ENCODE results near the gene MLPH. TPM values are rescaled to one million over a fixed set of nuclear protein-coding genes. Genes with fewer than 3 reads are reported as not detected.
A peak's percentile ranks its signal among the peaks of the same experiment; 100 is the strongest.

Gene MLPH
- total and polyA plus RNA-seq, 4 donors: 71.0 to 295 (median 192) TPM

- ATAC-seq (ENCODE audit: insufficient read depth, low FRiP score): no peak
- Histone ChIP-seq H3K27me3 (ENCODE audit: control insufficient read depth in 3 of 3, insufficient read depth in 3 of 3, low read length in 2 of 3) (no peaks in the 10 kb centered on the region), H3K36me3 (ENCODE audit: control insufficient read depth in 4 of 4, insufficient read depth in 4 of 4, low read length in 4 of 4) (peaks cover 0 to 8% (median 0%) of the 10 kb centered on the region in 4 donors), H3K4me1 (ENCODE audit: control insufficient read depth in 5 of 5, insufficient read depth in 5 of 5, low read length in 5 of 5) (peaks cover 0 to 6% (median 3%) of the 10 kb centered on the region in 5 donors), H3K27ac (ENCODE audit: low read depth in 1 of 2, low read length in 1 of 2) (no peak overlapping the region), H3K9me3 (ENCODE audit: control insufficient read depth in 4 of 4, insufficient read depth in 3 of 4, low read length in 3 of 4) (no peaks in the 10 kb centered on the region), H3K4me3 (no peak overlapping the region), H3K9ac (ENCODE audit: insufficient read depth in 1 of 2, low read length in 2 of 2) (no peak overlapping the region)
- DNase-seq: no peak
- 83 to 84% methylated on average over 6 of the region's 6 CpGs for WGBS, 2 donors
- TF ChIP-seq CTCF (IDR thresholded peaks at IDR 0.05; ENCODE audit: control extremely low read depth, extremely low read depth): no peak
These were observed 94.3 kb downstream of the MLPH start for GRCh38 chr2:237581326-237581725.

GRCh38 chr2:237581751-237582746 lies 95.0 kb downstream of the MLPH start:
- 33 to 58% methylated on average over 25 of the region's 25 CpGs for WGBS, 2 donors
- no peak overlapping the region for H3K9ac ChIP-seq (ENCODE audit: insufficient read depth in 1 of 2, low read length in 2 of 2)
- H3K4me3 ChIP-seq: no peak overlapping the region

GRCh38 chr2:237583385-237584295 lies 96.6 kb downstream of the MLPH start:
- 92 to 96% methylated on average over 19 of the region's 19 CpGs for WGBS, 2 donors
- ATAC-seq (ENCODE audit: insufficient read depth, low FRiP score) (no peak), DNase-seq (no peak)
- peaks cover 0 to 5% (median 0%) of the 10 kb centered on the region in 4 donors for H3K36me3 ChIP-seq (ENCODE audit: control insufficient read depth in 4 of 4, insufficient read depth in 4 of 4, low read length in 4 of 4)
- no peak overlapping the region for H3K9ac ChIP-seq (ENCODE audit: insufficient read depth in 1 of 2, low read length in 2 of 2)
- H3K9me3 ChIP-seq (ENCODE audit: control insufficient read depth in 4 of 4, insufficient read depth in 3 of 4, low read length in 3 of 4): no peaks in the 10 kb centered on the region
- TF ChIP-seq CTCF (IDR thresholded peaks at IDR 0.05; ENCODE audit: control extremely low read depth, extremely low read depth): no peak
- no peaks in the 10 kb centered on the region for H3K27me3 ChIP-seq (ENCODE audit: control insufficient read depth in 3 of 3, insufficient read depth in 3 of 3, low read length in 2 of 3)
- H3K4me3 ChIP-seq: no peak overlapping the region
- peaks cover 0 to 7% (median 3%) of the 10 kb centered on the region in 5 donors for H3K4me1 ChIP-seq (ENCODE audit: control insufficient read depth in 5 of 5, insufficient read depth in 5 of 5, low read length in 5 of 5)
- no peak overlapping the region for H3K27ac ChIP-seq (ENCODE audit: low read depth in 1 of 2, low read length in 1 of 2)

More at GRCh38 chr2:237581751-237582746, 95.0 kb downstream of the MLPH start:
- ATAC-seq (ENCODE audit: insufficient read depth, low FRiP score): peak; percentile 38
- Histone ChIP-seq H3K9me3 (ENCODE audit: control insufficient read depth in 4 of 4, insufficient read depth in 3 of 4, low read length in 3 of 4) (no peaks in the 10 kb centered on the region), H3K27me3 (ENCODE audit: control insufficient read depth in 3 of 3, insufficient read depth in 3 of 3, low read length in 2 of 3) (no peaks in the 10 kb centered on the region), H3K36me3 (ENCODE audit: control insufficient read depth in 4 of 4, insufficient read depth in 4 of 4, low read length in 4 of 4) (peaks cover 0 to 5% (median 0%) of the 10 kb centered on the region in 4 donors), H3K27ac (ENCODE audit: low read depth in 1 of 2, low read length in 1 of 2) (peak overlapping the region; percentile 40 to 70), H3K4me1 (ENCODE audit: control insufficient read depth in 5 of 5, insufficient read depth in 5 of 5, low read length in 5 of 5) (peaks cover 0 to 6% (median 3%) of the 10 kb centered on the region in 5 donors)
- TF ChIP-seq CTCF (IDR thresholded peaks at IDR 0.05; ENCODE audit: control extremely low read depth, extremely low read depth): peak; percentile 54
- peak; percentile 75 to 87 (median 83) for DNase-seq

Data from lung (tissue), 12 donors.